B cell (primary cell): ENCODE results near the gene RPTOR.

ENCODE experiments used
- EZH2 ChIP-seq: IDR thresholded peaks from 2 replicates; pipeline ENCODE4 v1.6.1; 2012; ENCODE audit warnings: borderline replicate concordance, low read depth, mild to moderate bottlenecking, moderate library complexity, low read length; ENCODE audit not compliant: insufficient read depth, poor library complexity, severe bottlenecking
- TF ChIP-seq, protein P1 (sequence below): fragments of 200-600 bp; IDR thresholded peaks from one replicate; pipeline ENCODE4 v1.8.0; 2022; ENCODE audit warnings: antibody characterized with exemption, mild to moderate bottlenecking

- TF ChIP-seq, protein P1, sequence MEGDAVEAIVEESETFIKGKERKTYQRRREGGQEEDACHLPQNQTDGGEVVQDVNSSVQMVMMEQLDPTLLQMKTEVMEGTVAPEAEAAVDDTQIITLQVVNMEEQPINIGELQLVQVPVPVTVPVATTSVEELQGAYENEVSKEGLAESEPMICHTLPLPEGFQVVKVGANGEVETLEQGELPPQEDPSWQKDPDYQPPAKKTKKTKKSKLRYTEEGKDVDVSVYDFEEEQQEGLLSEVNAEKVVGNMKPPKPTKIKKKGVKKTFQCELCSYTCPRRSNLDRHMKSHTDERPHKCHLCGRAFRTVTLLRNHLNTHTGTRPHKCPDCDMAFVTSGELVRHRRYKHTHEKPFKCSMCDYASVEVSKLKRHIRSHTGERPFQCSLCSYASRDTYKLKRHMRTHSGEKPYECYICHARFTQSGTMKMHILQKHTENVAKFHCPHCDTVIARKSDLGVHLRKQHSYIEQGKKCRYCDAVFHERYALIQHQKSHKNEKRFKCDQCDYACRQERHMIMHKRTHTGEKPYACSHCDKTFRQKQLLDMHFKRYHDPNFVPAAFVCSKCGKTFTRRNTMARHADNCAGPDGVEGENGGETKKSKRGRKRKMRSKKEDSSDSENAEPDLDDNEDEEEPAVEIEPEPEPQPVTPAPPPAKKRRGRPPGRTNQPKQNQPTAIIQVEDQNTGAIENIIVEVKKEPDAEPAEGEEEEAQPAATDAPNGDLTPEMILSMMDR = no peak
- TF ChIP-seq EZH2 = no peak
Observed at GRCh38 chr17:80616705-80617104, 72.1 kb downstream of the RPTOR start.
